HCT116 (cell line): ENCODE results near the gene LAGE3. TPM values are rescaled to one million over a fixed set of nuclear protein-coding genes. Genes with fewer than 3 reads are reported as not detected.

Experiments used
- ATAC-seq: fragments of 200-7000 bp; cut with Tn5 transposase; 2 replicates; pipeline ENCODE4 v1.9.1; 2020; ENCODE audit warnings: mild to moderate bottlenecking, moderate library complexity
- BruUV-seq: library from RNA; stranded (reverse); fragments of 400-500 nt; replicated peaks from 2 replicates; lab custom pipeline; 2021; lab: Mats Ljungman, UMichigan
- CTCF ChIA-PET: fragments of 300-600 bp; sonication (Branson Sonifier 250); formaldehyde crosslinking; loops from one replicate; lab custom pipeline; 2021; ENCODE audit warnings: antibody characterized with exemption; lab: Charles Lee
- POLR2A ChIA-PET: fragments of 300-600, 350-600 bp; sonication (Branson Sonifier 250); formaldehyde crosslinking; loops from one replicate; lab custom pipeline; 2021; ENCODE audit warnings: antibody characterized with exemption; lab: Charles Lee
- RAD21 ChIA-PET, 2 experiments: fragments of 300-600 bp; sonication (Branson Sonifier 250); formaldehyde crosslinking; loops; one replicate each; lab custom pipeline; 2023; ENCODE audit warnings: low total read pairs in 2 of 2; ENCODE audit not compliant: uncharacterized antibody in 2 of 2, unreplicated experiment in 2 of 2, low non-redundant PET in 1 of 2; lab: Charles Lee
- DNase-seq: peaks from one replicate; pipeline ENCODE4 v3.0.0-alpha.2; 2010; ENCODE audit warnings: low read depth, low spot score
- H2AFZ ChIP-seq: fragments of 200-600 bp; shearing (Covaris generic), sonication (generic); 2 replicates; pipeline ENCODE4 v1.6.1; 2017; ENCODE audit warnings: low read depth, mixed run types, mixed read lengths, antibody characterized with exemption, low read length; ENCODE audit not compliant: poor library complexity, severe bottlenecking
- H3K27ac ChIP-seq: 2 replicates; pipeline ENCODE4 v1.5.1; 2012; ENCODE audit warnings: low read depth, low read length
- H3K27me3 ChIP-seq: fragments of 200-600 bp; sonication (generic); 2 replicates; pipeline ENCODE4 v1.6.1; 2016; ENCODE audit warnings: mixed run types, low read length, mixed read lengths; ENCODE audit not compliant: insufficient read depth
- H3K36me3 ChIP-seq, 2 experiments: fragments of 200-500 bp in 1 of 2; fragments of 200-600 bp in 1 of 2; sonication (Bioruptor generic) in 1 of 2; sonication (generic) in 1 of 2; 2 replicates each; pipeline versions ENCODE4 v1.5.1 to v1.6.1; 2014 to 2016; ENCODE audit warnings: low read length in 2 of 2, inconsistent platforms in 1 of 2, mixed read lengths in 1 of 2, mixed run types in 1 of 2; ENCODE audit not compliant: insufficient read depth in 2 of 2, control insufficient read depth in 1 of 2
- H3K4me1 ChIP-seq, 2 experiments: fragments of 200-600 bp in 1 of 2; sonication (generic) in 1 of 2; 2 replicates each; pipeline versions ENCODE4 v1.5.1 to v1.6.1; 2012 to 2017; ENCODE audit warnings: low read length in 2 of 2, inconsistent platforms in 1 of 2, mild to moderate bottlenecking in 1 of 2, mixed read lengths in 1 of 2, mixed run types in 1 of 2, moderate library complexity in 1 of 2; ENCODE audit not compliant: insufficient read depth in 2 of 2, control insufficient read depth in 1 of 2
- H3K4me2 ChIP-seq: fragments of 200-600 bp; sonication (generic); 2 replicates; pipeline ENCODE4 v1.6.1; 2017; ENCODE audit warnings: mixed run types, low read length, mixed read lengths
- H3K4me3 ChIP-seq, 2 experiments: fragments of 200-600 bp in 1 of 2; sonication (generic) in 1 of 2; replicated peaks in 1 of 2; 2 replicates each; pipeline ENCODE4 v1.5.1; 2011 to 2016; ENCODE audit warnings: low read length in 2 of 2, control low read depth in 1 of 2, low read depth in 1 of 2, mild to moderate bottlenecking in 1 of 2, mixed read lengths in 1 of 2, mixed run types in 1 of 2
- H3K79me2 ChIP-seq: fragments of 200-600 bp; sonication (generic); 2 replicates; pipeline ENCODE4 v1.6.1; 2017; ENCODE audit warnings: mild to moderate bottlenecking, mixed run types, low read length, moderate library complexity, mixed read lengths; ENCODE audit not compliant: insufficient read depth
- H3K9ac ChIP-seq: fragments of 200-600 bp; sonication (generic); 2 replicates; pipeline ENCODE4 v1.6.1; 2016; ENCODE audit warnings: low read length, mixed read lengths
- H3K9me2 ChIP-seq: fragments of 200-600 bp; sonication (generic), shearing (Covaris generic); 2 replicates; pipeline ENCODE4 v1.6.1; 2017; ENCODE audit warnings: mixed run types, mild to moderate bottlenecking, moderate library complexity; ENCODE audit not compliant: insufficient read depth
- H3K9me3 ChIP-seq, 2 experiments: fragments of 200-500 bp in 1 of 2; fragments of 200-600 bp in 1 of 2; sonication (Bioruptor generic) in 1 of 2; sonication (generic) in 1 of 2; 2 replicates each; pipeline ENCODE4 v1.6.1; 2014 to 2017; ENCODE audit warnings: low read length in 2 of 2, mixed read lengths in 2 of 2, inconsistent platforms in 1 of 2, low read depth in 1 of 2, mild to moderate bottlenecking in 1 of 2, mixed run types in 1 of 2, moderate library complexity in 1 of 2; ENCODE audit not compliant: control insufficient read depth in 1 of 2, insufficient read depth in 1 of 2
- H4K20me1 ChIP-seq: fragments of 200-600 bp; sonication (generic), shearing (Covaris generic); 2 replicates; pipeline ENCODE4 v1.6.1; 2017; ENCODE audit warnings: mixed run types, mild to moderate bottlenecking, moderate library complexity; ENCODE audit not compliant: insufficient read depth
- EZH2phosphoT487 ChIP-seq: fragments of 200-600 bp; IDR thresholded peaks from 2 replicates; pipeline ENCODE4 v1.6.1; 2018; ENCODE audit warnings: antibody characterized with exemption, borderline replicate concordance
- POLR2A ChIP-seq: IDR thresholded peaks from 2 replicates; pipeline ENCODE4 v1.7.0; 2011; ENCODE audit warnings: borderline replicate concordance; ENCODE audit not compliant: insufficient read depth, insufficient read length; ENCODE audit errors: extremely low read depth
- POLR2AphosphoS5 ChIP-seq: IDR thresholded peaks from 2 replicates; pipeline ENCODE4 v1.6.1; 2011; ENCODE audit warnings: mild to moderate bottlenecking, low read depth, low read length, moderate library complexity
- SIN3A ChIP-seq: IDR thresholded peaks from 2 replicates; pipeline ENCODE4 v1.6.1; 2012; ENCODE audit warnings: low read depth
- TCF7L2 ChIP-seq: IDR thresholded peaks from 2 replicates; pipeline ENCODE4 v1.7.0; 2011; ENCODE audit warnings: borderline replicate concordance, inconsistent platforms; ENCODE audit not compliant: insufficient read depth, insufficient read length; ENCODE audit errors: extremely low read depth
- ZFX ChIP-seq: fragments of 450-650 bp; IDR thresholded peaks from 2 replicates; pipeline ENCODE4 v1.6.1; 2017
- ZNF274 ChIP-seq: fragments of 200-500 bp; sonication (Bioruptor generic); IDR thresholded peaks from 2 replicates; pipeline ENCODE4 v1.6.1; 2014; ENCODE audit warnings: mild to moderate bottlenecking, low read depth, low read length, inconsistent platforms
- intact Hi-C: fragments of 100-400 bp; cut with micrococcal nuclease; formaldehyde crosslinking; loops from 2 replicates; pipeline ENCODE4 v1.10.0; 2022
- total RNA-seq: library from RNA; stranded (reverse); gene quantifications from one replicate; pipeline ENCODE4 v1.2.1, GENCODE V29; 2021; ENCODE audit not compliant: unreplicated experiment
- TF ChIP-seq, protein P1 (sequence below), 3 experiments: fragments of 200-600 bp in 1 of 3; sonication (generic) in 1 of 3; IDR thresholded peaks in 2 of 3; conservative IDR thresholded peaks in 1 of 3; 2 replicates each; pipeline ENCODE4 v1.5.1; 2012 to 2017; ENCODE audit warnings: low read depth in 2 of 3, low read length in 2 of 3, antibody characterized with exemption in 1 of 3, borderline replicate concordance in 1 of 3, control low read depth in 1 of 3, mild to moderate bottlenecking in 1 of 3, mixed read lengths in 1 of 3, mixed run types in 1 of 3, moderate library complexity in 1 of 3; ENCODE audit not compliant: insufficient read depth in 1 of 3

The LAGE3 gene
- total RNA-seq, 1 experiment from 2014 or later = 42.8 TPM

DNA sequence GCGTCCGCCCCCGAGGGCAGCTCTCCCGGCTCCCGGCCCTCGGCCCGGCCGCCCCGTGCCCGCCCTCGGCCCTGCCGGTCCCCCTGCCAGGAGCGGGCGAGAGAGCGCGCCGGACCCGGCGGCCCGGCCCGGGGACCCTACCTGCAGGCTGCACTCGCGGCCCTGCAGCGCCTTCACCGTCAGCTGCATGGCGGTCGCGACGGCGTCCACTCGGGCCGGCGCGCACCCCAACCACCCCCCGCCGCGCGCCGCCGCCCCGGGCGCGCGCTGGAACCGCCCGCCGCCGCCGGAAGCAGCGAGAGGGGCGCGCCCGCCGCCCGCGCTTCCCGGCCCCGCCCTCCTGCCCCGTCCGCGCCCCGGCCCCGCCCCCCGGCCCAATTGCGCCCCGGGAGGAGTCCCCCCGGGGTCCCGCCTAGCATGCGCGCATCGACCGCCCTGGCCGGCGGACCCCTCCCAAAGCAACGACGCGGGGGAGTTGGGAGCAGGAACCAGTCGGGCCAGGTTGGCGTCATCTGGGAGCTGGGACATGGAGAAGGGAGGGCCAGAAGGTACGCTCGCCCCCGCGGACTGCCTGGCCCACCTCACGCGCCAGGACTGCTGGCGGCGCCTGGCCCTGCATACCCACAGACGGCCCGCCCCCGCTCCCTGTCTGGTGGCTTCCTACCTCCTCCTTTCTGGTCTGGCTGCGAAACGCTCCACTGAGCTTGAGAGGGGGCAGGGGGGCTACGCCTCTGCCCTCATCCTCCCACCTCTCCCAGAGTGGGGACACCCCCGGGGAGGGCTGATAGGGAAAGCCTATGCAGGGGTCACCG, 7.5 kb upstream of the LAGE3 start, which contains the start of gene UBL4A:
Gene UBL4A (minus strand): TSS at position 220 of the 812 bp plus-strand sequence. CDS start 31 bp downstream, at position 189.
- ChIA-PET POLR2A (interaction anchor here (0.6 kb wide), 1 partner anchor 117 kb away, joined by 4 read pairs; no protein-coding TSS in a partner anchor), RAD21 (no interaction called here), CTCF (interaction anchor here (1.1 kb wide), 1 partner anchor 113 kb away, joined by 3 read pairs; no protein-coding TSS in a partner anchor)
- no TSS peak for BruUV-seq
- Histone ChIP-seq H3K9me2 (no peaks in the 10 kb centered on the region), H3K4me2 (peak within 1 kb of the TSS; percentile 74), H3K9me3 (no peaks in the 10 kb centered on the region), H2AFZ (no peak within 1 kb of the TSS), H3K9ac (peak within 1 kb of the TSS; percentile 77), H3K27me3 (no peaks in the 10 kb centered on the region), H3K36me3 (peaks cover 0 to 10% of the 10 kb centered on the region in 2 experiments; a peak in 1 of 4 replicates), H4K20me1 (no peaks in the 10 kb centered on the region), H3K27ac (peak within 1 kb of the TSS; percentile 92), H3K4me3 (peak within 1 kb of the TSS; percentile 59 to 67), H3K4me1 (peaks cover 7 to 36% of the 10 kb centered on the region in 2 experiments; a peak in 3 of 4 replicates), H3K79me2 (peaks cover 15% of the 10 kb centered on the region)
- intact Hi-C loops = no loop called here
- DNase-seq (peak; percentile 12), ATAC-seq (peak; percentile 38)
- TF ChIP-seq, protein P1, sequence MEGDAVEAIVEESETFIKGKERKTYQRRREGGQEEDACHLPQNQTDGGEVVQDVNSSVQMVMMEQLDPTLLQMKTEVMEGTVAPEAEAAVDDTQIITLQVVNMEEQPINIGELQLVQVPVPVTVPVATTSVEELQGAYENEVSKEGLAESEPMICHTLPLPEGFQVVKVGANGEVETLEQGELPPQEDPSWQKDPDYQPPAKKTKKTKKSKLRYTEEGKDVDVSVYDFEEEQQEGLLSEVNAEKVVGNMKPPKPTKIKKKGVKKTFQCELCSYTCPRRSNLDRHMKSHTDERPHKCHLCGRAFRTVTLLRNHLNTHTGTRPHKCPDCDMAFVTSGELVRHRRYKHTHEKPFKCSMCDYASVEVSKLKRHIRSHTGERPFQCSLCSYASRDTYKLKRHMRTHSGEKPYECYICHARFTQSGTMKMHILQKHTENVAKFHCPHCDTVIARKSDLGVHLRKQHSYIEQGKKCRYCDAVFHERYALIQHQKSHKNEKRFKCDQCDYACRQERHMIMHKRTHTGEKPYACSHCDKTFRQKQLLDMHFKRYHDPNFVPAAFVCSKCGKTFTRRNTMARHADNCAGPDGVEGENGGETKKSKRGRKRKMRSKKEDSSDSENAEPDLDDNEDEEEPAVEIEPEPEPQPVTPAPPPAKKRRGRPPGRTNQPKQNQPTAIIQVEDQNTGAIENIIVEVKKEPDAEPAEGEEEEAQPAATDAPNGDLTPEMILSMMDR (IDR thresholded peaks at IDR 0.05 in 2 of 3, conservative IDR thresholded peaks at IDR 0.05 in 1 of 3; ENCODE audit: borderline replicate concordance in 1 of 3, insufficient read depth in 1 of 3, low read depth in 2 of 3, low read length in 2 of 3) = no peak
- TF ChIP-seq POLR2AphosphoS5 (no peak), POLR2A (no peak), ZNF274 (no peak), EZH2phosphoT487 (no peak), ZFX (peak; percentile 9), TCF7L2 (no peak), SIN3A (no peak)
